ENCODE results near the gene APH1B. TPM values are rescaled to one million over a fixed set of nuclear protein-coding genes. Genes with fewer than 3 reads are reported as not detected.
"Not testable (repeated sequence)": the region's sequence is repeated elsewhere in the genome, so short reads cannot be mapped to it uniquely, and the experiment has no call there.

The APH1B gene
- polyA plus RNA-seq (2013, experiment 1 of 2), result 7.8 TPM
- 8.5 TPM for polyA plus RNA-seq (2013, experiment 2 of 2)

DNA sequence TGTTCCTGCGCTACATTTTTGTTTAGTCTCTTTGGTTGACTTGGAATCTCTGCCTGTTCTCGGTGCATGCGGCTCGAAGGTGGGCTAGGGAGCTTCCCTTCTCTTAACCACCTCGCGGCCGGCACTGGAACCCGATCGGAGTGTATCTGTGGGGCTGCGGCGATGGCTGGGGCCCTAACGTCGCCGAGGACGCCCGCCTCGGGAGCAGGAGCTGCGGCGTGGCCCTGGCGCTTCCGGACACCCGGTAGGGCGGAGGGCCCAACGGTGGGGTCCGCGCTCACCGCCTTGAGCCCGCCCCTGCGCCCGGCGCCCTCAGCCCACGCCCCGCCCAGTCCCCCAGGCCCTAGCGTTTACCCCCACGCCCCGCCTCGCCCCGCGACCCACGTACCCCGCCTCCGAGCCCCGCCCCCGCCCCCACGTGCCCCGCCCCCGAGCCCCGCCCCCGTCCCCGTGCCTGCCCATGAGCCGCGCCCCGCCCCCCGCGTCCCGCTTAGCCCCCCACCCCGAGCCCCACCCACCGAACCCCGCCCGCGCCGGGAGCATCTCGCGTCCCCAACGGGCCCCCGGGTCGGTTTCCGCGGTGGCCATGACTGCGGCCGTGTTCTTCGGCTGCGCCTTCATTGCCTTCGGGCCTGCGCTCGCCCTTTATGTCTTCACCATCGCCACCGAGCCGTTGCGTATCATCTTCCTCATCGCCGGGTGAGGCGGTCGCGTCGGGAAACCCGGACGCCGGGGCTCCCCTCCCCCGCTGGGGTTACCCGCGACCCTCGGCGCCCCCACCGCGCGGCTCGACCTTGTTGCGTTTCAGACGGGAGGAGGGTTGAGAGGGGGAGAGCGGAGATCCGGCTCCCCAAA is at the start of gene APH1B:
APH1B (plus strand) TSS at position 568 of the 855 bp plus-strand sequence; CDS start at position 587, 19 bp downstream.
- peaks cover 23% of the 10 kb centered on the region for H3K4me1 ChIP-seq (ENCODE audit: insufficient read depth, low read length)
- under 1% methylated on average over 79 of the region's 102 CpGs for WGBS
- peak within 1 kb of the TSS; percentile 57; the same call in 1 of the 2 replicates for H3K27ac ChIP-seq (ENCODE audit: low read depth, low read length)
- peaks cover 4% of the 10 kb centered on the region; the same call in 1 of the 2 replicates for H3K36me3 ChIP-seq (ENCODE audit: insufficient read depth, low read length)
- peaks cover 24% of the 10 kb centered on the region; the same call in 1 of the 2 replicates for H3K27me3 ChIP-seq (ENCODE audit: insufficient read depth, low read length)
- H3K9ac ChIP-seq (ENCODE audit: low read depth, low read length), result peak within 1 kb of the TSS; percentile 79
- peak within 1 kb of the TSS; percentile 90 for H3K4me3 ChIP-seq (ENCODE audit: low read length)
- no peaks in the 10 kb centered on the region for H3K9me3 ChIP-seq (ENCODE audit: insufficient read depth, low read depth, low read length)

DNA sequence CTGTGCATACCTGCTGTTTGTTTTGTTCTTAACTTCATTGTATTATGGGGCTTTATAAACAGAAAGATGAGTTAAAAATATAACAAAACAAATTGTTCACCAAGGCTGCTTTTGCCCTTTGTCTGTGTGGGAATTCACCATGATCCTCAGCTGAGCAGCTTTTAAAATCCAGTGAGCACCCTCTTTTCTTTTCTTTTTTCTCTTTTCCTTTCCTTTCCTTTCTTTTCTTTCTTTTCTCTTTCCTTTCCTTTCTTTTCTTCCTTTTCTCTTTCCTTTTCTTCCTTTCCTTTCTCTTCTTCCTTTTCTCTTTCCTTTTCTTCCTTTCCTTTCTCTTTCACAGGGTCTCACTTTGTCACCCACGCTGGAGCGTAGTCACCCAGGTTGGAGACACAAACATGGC is 49.7 kb upstream of the APH1B start:
- H3K27me3 ChIP-seq (ENCODE audit: insufficient read depth, low read length), result no peaks in the 10 kb centered on the region
- no peak overlapping the region for H3K27ac ChIP-seq (ENCODE audit: low read depth, low read length)
- H3K4me1 ChIP-seq (ENCODE audit: insufficient read depth, low read length), result peaks cover 5% of the 10 kb centered on the region; the same call in 1 of the 2 replicates
- no peak overlapping the region for H3K4me3 ChIP-seq (ENCODE audit: low read length)
- no peaks in the 10 kb centered on the region for H3K36me3 ChIP-seq (ENCODE audit: insufficient read depth, low read length)
- no peak overlapping the region for H3K9ac ChIP-seq (ENCODE audit: low read depth, low read length)
- H3K9me3 ChIP-seq (ENCODE audit: insufficient read depth, low read depth, low read length), result no peaks in the 10 kb centered on the region
- WGBS, result 93% methylated on average over 2 of the region's 2 CpGs

DNA sequence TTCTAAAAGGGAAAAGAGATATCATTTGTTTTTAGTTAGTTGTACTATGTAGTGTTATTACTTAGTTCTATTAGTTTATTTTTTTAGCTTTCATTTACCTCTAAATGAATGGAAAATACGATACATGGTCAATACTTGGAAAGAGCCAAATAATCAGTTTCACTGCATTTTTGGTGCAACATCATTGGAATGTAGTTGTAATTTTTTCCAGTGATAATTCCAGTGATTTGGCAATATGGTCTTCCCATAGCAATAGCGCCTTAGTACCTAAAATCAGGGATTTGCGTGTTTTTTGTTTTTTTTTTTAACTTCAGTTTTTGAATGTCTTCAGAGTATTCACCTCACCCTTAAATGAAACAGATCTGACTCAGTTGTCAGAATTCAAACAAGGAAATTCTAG is 46.2 kb upstream of the APH1B start:
- Histone ChIP-seq H3K36me3 (ENCODE audit: insufficient read depth, low read length) (no peaks in the 10 kb centered on the region), H3K9me3 (ENCODE audit: insufficient read depth, low read depth, low read length) (no peaks in the 10 kb centered on the region), H3K9ac (ENCODE audit: low read depth, low read length) (no peak overlapping the region), H3K27me3 (ENCODE audit: insufficient read depth, low read length) (no peaks in the 10 kb centered on the region), H3K4me1 (ENCODE audit: insufficient read depth, low read length) (peaks cover 9% of the 10 kb centered on the region), H3K27ac (ENCODE audit: low read depth, low read length) (no peak overlapping the region), H3K4me3 (ENCODE audit: low read length) (no peak overlapping the region)
- 97% methylated on average over 3 of the region's 3 CpGs for WGBS

DNA sequence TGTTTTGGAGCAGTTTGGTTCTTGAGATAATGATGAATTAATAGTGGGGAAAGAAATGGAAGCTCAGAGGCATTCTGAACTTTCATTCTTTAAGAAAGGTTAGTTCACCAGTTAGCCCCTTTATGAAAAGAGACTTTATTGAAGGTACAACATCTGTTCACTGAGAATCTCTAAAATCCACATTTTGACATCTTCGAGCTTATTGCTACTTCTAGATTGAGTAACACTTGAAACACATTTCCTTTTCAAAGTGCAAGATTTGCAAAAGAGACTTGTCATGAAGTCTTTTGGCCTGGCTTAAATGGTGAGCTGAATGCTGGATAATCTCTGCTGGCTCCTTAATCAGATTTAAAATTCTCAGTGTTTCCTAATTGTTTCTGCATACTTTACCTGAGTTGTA is 45.7 kb upstream of the APH1B start:
- H3K27me3 ChIP-seq (ENCODE audit: insufficient read depth, low read length), result no peaks in the 10 kb centered on the region
- H3K9me3 ChIP-seq (ENCODE audit: insufficient read depth, low read depth, low read length), result no peaks in the 10 kb centered on the region
- no peak overlapping the region for H3K27ac ChIP-seq (ENCODE audit: low read depth, low read length)

DNA sequence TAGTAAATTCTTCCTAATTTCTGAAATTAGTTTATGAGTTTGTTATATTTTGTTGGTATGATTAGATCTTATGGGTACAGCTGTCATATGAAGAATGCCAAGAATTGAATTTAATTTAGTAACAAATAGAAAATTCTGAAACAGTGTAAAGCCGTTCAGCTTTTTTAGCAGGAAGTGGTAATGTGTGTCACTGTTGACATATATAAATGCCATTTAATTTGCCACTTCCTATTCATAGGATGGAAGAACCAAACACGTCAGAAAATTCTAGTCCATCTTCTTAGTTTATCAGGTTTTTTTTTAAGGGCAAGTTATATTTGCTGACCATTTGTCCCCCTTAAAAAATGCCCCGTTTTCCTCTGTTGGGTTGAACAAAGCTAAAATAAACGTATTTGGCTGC is 45.0 kb upstream of the APH1B start:
- Histone ChIP-seq H3K9me3 (ENCODE audit: insufficient read depth, low read depth, low read length) (no peaks in the 10 kb centered on the region), H3K27me3 (ENCODE audit: insufficient read depth, low read length) (no peaks in the 10 kb centered on the region), H3K27ac (ENCODE audit: low read depth, low read length) (no peak overlapping the region), H3K9ac (ENCODE audit: low read depth, low read length) (no peak overlapping the region), H3K36me3 (ENCODE audit: insufficient read depth, low read length) (no peaks in the 10 kb centered on the region), H3K4me1 (ENCODE audit: insufficient read depth, low read length) (peaks cover 4% of the 10 kb centered on the region; the same call in 1 of the 2 replicates), H3K4me3 (ENCODE audit: low read length) (no peak overlapping the region)
- 92% methylated on average over 4 of the region's 4 CpGs for WGBS

More for the DNA sequence above, 45.7 kb upstream of the APH1B start:
- no peak overlapping the region for H3K4me3 ChIP-seq (ENCODE audit: low read length)
- no peak overlapping the region for H3K9ac ChIP-seq (ENCODE audit: low read depth, low read length)
- peaks cover 9% of the 10 kb centered on the region for H3K4me1 ChIP-seq (ENCODE audit: insufficient read depth, low read length)
- no peaks in the 10 kb centered on the region for H3K36me3 ChIP-seq (ENCODE audit: insufficient read depth, low read length)
- 100% methylated on average over 1 of the region's 1 CpG for WGBS

DNA sequence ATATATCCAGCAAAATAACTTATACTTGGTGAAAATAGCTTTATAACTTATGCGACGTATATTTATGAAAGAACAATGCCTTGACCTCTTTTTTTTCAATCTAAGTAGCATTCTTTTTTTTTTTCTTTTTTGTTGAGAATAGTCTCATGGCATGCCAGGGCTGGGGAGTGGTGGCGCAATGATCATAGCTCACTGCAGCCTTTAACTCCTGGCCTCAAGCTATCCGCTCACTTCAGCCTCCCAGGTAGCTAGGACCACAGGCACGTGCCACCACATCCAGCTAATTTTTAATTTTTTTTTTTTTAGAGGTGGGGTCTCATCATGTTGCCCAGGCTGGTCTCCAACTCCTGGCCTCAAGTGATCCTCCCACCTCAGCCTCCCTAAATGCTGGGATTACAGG is 44.5 kb upstream of the APH1B start:
- Histone ChIP-seq H3K9ac (ENCODE audit: low read depth, low read length) (no peak overlapping the region), H3K9me3 (ENCODE audit: insufficient read depth, low read depth, low read length) (no peaks in the 10 kb centered on the region), H3K4me1 (ENCODE audit: insufficient read depth, low read length) (peaks cover 4% of the 10 kb centered on the region; the same call in 1 of the 2 replicates), H3K4me3 (ENCODE audit: low read length) (no peak overlapping the region), H3K36me3 (ENCODE audit: insufficient read depth, low read length) (no peaks in the 10 kb centered on the region), H3K27ac (ENCODE audit: low read depth, low read length) (no peak overlapping the region), H3K27me3 (ENCODE audit: insufficient read depth, low read length) (no peaks in the 10 kb centered on the region)
- 92% methylated on average over 5 of the region's 5 CpGs for WGBS

DNA sequence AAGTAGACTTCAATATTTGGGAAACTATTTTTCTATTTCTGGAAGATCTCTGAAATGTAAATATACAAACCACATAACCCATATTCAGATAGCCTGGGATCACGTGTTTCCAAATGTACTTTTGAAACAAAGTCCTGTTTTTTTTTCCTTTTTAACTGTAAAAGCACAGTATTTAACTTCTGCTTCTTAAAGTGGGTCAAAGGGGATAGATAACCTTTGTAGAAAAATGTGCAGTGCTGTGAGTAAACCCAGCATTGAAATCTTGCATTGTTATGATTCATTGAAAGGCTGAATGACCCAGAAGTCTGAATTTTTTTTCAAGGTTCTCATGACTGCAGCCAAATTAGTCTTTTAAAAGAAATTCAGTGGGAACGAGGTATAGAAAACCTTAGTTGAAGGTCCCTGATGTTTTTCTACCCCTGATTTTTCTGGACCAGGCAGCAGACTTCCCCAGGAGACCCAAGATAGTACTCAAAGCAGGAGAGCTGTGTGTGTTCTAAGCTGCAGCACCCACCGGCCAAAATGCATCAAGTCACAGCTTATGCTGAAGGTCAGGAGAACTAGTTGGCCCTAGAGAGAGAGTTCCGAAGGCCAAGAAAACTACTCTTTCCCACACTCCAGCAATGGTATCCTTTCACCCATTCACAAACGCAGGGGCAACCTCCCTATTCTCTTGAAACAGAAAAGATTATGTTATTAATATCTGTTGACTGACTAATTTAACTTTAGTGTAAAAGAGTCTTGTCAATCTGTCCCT is 43.6 kb upstream of the APH1B start:
- Histone ChIP-seq H3K36me3 (ENCODE audit: insufficient read depth, low read length) (no peaks in the 10 kb centered on the region), H3K4me3 (ENCODE audit: low read length) (no peak overlapping the region), H3K9me3 (ENCODE audit: insufficient read depth, low read depth, low read length) (no peaks in the 10 kb centered on the region), H3K9ac (ENCODE audit: low read depth, low read length) (no peak overlapping the region), H3K4me1 (ENCODE audit: insufficient read depth, low read length) (peaks cover 4% of the 10 kb centered on the region; the same call in 1 of the 2 replicates), H3K27ac (ENCODE audit: low read depth, low read length) (no peak overlapping the region), H3K27me3 (ENCODE audit: insufficient read depth, low read length) (no peaks in the 10 kb centered on the region)
- WGBS, result 82% methylated on average over 4 of the region's 5 CpGs

DNA sequence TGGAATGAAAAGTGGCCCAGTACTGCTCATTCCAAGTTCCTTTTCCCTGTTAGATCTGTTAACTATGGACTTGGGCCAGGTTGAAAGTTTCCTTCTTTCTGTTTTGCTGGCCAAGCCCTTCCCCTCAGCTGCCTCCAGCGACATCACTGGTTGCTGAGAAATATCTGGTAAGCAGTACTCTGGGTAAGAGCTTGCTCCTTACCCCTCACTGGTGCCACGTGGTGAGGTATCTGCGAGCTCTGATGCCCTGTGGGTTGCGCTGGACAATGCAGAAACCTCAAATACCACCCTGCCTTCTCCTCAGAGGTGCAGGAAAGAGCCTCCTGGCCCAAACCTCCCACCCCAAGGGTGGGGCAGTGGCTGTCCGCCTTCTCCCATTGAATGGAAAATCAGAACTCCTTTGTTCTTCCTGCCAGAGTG is 42.9 kb upstream of the APH1B start:
- Histone ChIP-seq H3K4me1 (ENCODE audit: insufficient read depth, low read length) (peaks cover 4% of the 10 kb centered on the region; the same call in 1 of the 2 replicates), H3K4me3 (ENCODE audit: low read length) (no peak overlapping the region), H3K9me3 (ENCODE audit: insufficient read depth, low read depth, low read length) (no peaks in the 10 kb centered on the region), H3K9ac (ENCODE audit: low read depth, low read length) (no peak overlapping the region), H3K36me3 (ENCODE audit: insufficient read depth, low read length) (no peaks in the 10 kb centered on the region), H3K27me3 (ENCODE audit: insufficient read depth, low read length) (no peaks in the 10 kb centered on the region), H3K27ac (ENCODE audit: low read depth, low read length) (no peak overlapping the region)
- 86% methylated on average over 5 of the region's 5 CpGs for whole genome bisulfite sequencing

DNA sequence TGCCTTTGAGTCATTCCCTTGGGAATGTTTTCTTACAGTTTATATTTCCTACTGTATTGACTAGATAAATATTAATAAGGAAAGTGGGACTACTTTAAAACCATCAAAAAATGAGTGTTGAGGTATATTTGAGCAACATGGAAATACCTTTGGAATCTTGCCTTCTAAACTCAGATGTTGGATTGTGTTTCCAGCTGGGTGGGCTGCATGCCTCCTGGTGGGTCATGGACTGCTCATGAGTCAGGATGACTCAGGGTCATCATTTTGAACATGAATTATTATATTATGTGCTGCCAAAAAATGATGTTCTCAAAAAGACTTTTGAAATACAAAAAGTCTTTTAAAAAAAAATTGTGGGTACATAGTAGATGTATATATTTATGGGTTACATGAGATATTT is 41.1 kb upstream of the APH1B start:
- Histone ChIP-seq H3K27me3 (ENCODE audit: insufficient read depth, low read length) (no peaks in the 10 kb centered on the region), H3K9ac (ENCODE audit: low read depth, low read length) (no peak overlapping the region), H3K36me3 (ENCODE audit: insufficient read depth, low read length) (no peaks in the 10 kb centered on the region), H3K27ac (ENCODE audit: low read depth, low read length) (no peak overlapping the region), H3K4me3 (ENCODE audit: low read length) (no peak overlapping the region), H3K4me1 (ENCODE audit: insufficient read depth, low read length) (peaks cover 4% of the 10 kb centered on the region; the same call in 1 of the 2 replicates), H3K9me3 (ENCODE audit: insufficient read depth, low read depth, low read length) (no peaks in the 10 kb centered on the region)

DNA sequence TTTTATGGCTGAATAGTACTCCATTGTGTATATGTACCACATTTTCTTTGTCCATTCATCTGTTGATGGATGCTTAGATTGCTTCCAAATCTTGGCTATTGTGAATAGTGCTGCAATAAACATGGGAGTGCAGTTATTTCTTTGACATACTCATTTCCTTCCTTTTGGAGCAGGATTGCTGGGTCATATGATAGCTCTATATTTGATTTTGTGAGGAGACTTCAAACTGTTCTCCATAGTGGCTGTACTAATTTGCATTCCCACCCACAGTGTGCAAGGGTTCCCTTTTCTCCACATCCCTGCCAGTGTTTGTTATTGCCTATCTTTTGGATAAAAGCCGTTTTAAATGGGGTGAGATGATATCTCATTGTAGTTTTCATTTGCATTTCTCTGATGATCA is 40.3 kb upstream of the APH1B start:
- H3K4me3 ChIP-seq (ENCODE audit: low read length); H3K27ac ChIP-seq (ENCODE audit: low read depth, low read length); H3K9me3 ChIP-seq (ENCODE audit: insufficient read depth, low read depth, low read length); H3K27me3 ChIP-seq (ENCODE audit: insufficient read depth, low read length); H3K4me1 ChIP-seq (ENCODE audit: insufficient read depth, low read length); H3K36me3 ChIP-seq (ENCODE audit: insufficient read depth, low read length); H3K9ac ChIP-seq (ENCODE audit: low read depth, low read length): not testable (repeated sequence)
- 94% methylated on average over 1 of the region's 1 CpG for WGBS

DNA sequence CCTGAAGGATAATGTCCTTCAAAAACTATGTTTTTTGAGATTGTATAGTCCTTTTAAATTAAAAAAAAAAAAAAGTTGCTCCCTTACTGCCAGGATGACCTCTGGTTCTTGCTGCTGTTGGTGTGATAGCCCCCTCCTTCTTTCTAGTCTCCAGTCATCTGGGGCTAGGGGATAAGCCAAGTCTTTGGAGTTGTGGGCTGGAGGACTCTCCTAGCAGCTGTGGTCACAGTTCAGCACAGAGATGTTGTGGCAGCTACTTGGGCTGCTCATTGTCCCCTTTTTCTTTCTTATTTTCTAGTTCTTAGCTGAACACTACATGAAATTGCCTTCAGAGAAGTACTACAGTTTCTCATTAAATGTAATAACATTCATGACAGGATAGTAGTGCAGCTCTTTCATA is 39.2 kb upstream of the APH1B start:
- Histone ChIP-seq H3K9ac (ENCODE audit: low read depth, low read length) (no peak overlapping the region), H3K36me3 (ENCODE audit: insufficient read depth, low read length) (no peaks in the 10 kb centered on the region), H3K9me3 (ENCODE audit: insufficient read depth, low read depth, low read length) (peaks cover 4% of the 10 kb centered on the region; the same call in 1 of the 2 replicates), H3K4me3 (ENCODE audit: low read length) (no peak overlapping the region), H3K27me3 (ENCODE audit: insufficient read depth, low read length) (no peaks in the 10 kb centered on the region), H3K4me1 (ENCODE audit: insufficient read depth, low read length) (peaks cover 4% of the 10 kb centered on the region; the same call in 1 of the 2 replicates), H3K27ac (ENCODE audit: low read depth, low read length) (no peak overlapping the region)

Measured in HUES64 (cell line).